GM19239 (cell line): ENCODE results near the gene PWWP2B.
A peak's percentile ranks its signal among the peaks of the same experiment; 100 is the strongest.

Source experiments
- DNase-seq: peaks from one replicate; pipeline ENCODE4 v3.0.0; 2011; ENCODE audit warnings: low spot score; ENCODE audit not compliant: insufficient read length
- FAIRE-seq: peaks from 2 replicates; lab custom pipeline; 2011; peaks lifted over from hg19 to GRCh38; lab: Jason Lieb, UNC

PWWP2B gene

DNA sequence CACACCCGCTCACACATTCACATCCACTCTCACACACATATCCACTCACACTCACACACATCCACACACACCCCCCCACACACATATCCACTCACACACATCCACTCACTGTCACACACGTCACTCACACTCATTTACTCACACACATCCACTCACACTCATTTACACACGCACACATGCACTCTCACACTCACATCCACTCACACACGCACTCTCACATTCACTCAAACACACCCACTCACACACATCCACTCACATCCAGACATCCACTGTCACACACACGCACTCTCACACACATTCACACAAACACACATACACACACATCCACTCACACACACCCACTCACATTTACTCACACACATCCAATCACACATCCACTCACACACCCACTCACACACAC is 18.3 kb downstream of the PWWP2B start:
- DNase-seq (no peak), FAIRE-seq (no peak)

DNA sequence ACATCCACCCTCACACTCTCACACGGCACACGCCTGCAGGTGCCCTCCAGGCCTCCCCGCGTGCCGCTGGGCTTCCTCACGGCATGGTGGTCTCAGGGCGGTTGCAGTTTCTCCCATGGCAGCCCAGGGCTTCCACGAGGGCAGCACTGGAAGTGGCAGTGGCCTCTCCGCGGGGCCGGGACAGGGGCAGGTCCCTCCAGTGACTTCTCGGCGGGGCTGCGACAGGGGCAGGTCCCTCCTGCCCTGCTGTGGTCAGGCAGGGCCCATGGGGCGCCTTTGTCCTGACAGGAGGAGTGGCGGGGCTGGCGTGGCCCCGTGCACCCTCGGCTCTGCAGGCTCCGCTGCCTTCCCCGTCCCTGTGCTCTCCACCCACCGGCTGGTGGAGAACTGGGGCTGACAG is 19.0 kb downstream of the PWWP2B start:
- DNase-seq (no peak), FAIRE-seq (no peak)

DNA sequence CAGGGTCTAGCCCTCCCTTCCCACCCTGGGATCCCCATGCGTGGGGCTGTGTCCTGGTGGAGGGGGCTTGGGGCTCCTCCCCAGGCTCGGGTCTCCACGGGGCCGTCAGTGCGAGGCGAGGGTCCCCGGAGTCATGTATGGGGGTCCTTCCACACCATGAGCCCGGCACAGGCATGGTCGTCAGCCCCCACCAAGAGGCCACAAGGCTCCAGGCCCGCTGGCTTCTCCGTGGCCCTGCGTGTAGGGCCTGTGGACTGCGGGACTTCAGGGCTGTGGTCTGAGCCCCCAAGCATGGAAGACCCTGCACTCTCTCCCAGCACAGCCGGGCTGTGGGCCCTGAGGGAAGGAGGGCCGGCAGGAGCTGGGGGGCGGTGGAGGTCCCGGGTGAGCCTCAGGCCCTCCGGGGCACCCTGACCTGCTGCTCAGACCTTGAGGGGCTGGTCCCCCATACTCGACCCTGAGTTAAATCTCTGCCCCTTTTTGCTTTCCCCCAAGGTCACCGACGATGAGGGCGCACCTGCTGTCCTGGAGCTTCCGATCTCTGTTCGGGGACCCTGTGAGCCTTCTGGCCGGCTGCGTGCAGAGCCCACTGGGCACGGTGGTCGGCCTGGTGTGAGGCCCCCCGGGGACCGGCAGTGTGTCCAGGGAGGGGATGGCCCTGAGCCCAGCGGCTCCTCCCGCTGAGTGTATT is 19.7 kb downstream of the PWWP2B start:
- FAIRE-seq (no peak), DNase-seq (no peak)

DNA sequence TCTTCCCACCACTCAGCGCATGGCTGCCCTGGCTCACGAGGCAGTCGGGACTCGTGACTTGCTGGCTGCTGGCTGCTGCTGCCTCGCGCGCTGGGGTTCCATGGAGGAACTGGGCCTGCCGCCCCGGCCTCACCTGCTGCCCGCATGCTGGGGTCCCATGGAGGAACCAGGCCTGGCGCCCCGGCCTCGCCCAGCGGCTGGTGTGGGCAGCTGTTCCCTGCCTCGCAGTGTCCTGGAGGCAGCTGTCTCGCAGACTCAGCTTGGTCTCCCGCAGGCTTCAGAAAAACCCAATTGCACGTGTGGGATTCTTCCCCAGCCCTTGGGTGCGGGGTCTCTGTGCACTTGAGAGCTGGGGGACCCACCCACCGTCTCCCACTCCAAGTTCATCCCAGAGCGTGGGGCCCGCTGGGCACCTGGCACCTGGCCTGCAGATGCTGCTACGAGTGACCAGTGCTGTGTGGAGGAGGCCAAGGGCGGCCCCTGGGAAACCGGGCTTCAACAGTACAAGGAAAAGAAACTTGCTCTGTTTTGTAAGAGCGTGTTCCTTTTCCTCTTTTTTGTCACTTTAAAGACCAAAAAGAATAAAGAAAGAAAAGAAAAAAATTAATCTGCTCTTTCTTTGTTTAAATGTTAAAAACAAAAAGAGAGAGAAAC is 20.4 kb downstream of the PWWP2B start:
- no peak for FAIRE-seq

DNA sequence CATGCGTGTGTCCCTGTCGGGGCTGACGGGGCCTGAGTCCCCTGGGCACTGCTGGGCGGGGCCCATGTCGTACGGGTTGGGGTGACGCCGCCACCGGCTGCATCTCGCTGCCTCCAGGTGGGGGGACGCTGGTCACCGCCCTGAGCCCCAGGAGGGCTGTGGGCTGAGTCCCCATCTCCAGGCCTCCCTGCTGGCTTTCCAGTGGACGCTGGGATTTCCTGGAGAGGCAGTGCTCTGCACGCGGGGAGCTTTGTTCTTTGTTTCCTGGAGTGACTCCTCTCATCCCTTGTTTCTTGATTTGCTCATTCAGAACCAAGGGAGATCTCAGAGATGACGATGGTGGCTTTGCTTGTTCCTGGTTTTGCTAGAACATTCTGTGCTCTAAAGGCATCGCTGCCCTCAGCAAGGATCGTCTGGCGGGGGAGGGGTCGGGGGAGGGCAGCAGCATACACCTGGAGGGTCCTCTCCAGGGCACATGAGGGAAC is 21.0 kb downstream of the PWWP2B start:
- FAIRE-seq (no peak), DNase-seq (no peak)

More for the DNA sequence above, 20.4 kb downstream of the PWWP2B start:
- DNase-seq: no peak

- FAIRE-seq: no peak
- no peak for DNase-seq
These were observed 21.8 kb downstream of the PWWP2B start for GRCh38 chr10:132418527-132419416.

GRCh38 chr10:132419538-132420468 is 22.8 kb downstream of the PWWP2B start:
- FAIRE-seq: no peak
- no peak for DNase-seq

DNA sequence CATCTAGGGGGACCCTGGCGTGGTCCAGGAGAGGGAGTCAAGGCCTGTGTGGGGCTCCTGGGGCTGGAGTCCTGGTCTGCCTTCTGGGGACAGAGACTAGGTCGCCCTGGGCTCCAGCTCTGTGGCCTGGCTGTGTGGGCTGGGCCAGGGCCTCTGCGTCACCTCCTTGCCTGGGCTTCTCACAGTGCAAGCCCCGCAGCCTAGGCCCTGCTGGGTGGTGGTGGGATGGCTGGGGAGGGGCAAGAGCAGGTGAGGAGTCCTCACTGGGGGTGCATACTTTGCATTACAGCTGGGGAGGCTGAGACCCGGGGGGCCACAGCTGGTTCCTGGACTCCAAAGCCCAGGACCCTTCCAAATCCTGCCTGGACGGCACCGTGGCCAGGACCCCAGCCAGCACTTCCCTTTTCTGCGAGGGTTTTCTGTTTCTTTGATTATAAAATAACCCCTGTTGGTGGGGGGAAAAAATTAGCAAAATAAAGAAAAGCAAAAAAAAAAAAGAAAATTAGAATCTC is 23.5 kb downstream of the PWWP2B start:
- FAIRE-seq (no peak), DNase-seq (no peak)

- DNase-seq: peak; percentile 82
These were observed 24.2 kb downstream of the PWWP2B start for GRCh38 chr10:132420981-132421846.

GRCh38 chr10:132421847-132422751 is 25.1 kb downstream of the PWWP2B start:
- peak; percentile 81 for DNase-seq

More at GRCh38 chr10:132420981-132421846, 24.2 kb downstream of the PWWP2B start:
- peak; percentile 85 for FAIRE-seq

DNA sequence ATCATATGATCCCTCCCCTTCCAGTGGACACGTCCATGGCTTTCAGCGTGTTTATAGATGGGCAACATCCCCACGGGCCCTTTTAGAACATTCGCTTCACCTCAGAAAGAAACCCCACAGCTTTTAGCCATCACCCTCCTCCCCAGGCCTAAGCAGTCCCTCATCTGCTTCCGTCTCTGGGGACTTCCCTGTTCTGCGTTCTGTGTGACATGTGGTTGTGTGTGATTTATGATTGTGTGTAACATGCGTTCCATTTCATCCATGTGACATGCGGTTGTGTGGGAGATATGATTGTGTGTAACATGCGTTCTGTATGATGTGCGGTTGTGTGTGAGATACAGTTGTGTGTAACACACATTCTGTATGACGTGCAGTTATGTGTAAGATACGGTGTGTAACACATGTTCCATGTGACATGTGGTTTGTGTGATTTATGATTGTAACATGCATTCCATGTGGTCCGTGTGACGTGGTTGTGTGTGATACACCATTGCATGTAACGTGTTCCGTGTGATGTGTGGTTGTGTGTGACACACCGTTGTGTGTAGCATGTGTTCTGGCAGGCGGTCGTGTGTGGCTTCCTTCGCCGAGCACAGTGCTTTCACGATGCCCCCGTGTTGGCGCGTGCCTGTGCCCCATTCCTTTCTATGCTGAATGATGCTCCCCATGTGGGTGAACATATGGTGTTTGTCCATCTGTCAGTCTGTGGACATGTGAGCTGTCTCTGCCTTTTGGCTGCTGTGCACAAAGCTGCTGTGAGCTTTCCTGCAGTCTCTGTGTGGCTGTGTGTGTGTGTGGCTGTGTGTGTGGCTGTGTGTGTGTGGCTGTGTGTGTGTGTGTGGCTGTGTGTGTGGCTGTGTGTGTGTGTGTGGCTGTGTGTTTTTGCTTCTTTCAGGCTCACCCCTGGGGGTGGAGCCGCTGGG is 26.2 kb downstream of the PWWP2B start:
- DNase-seq (no peak), FAIRE-seq (no peak)

More at GRCh38 chr10:132421847-132422751, 25.1 kb downstream of the PWWP2B start:
- FAIRE-seq: peak; percentile 89

DNA sequence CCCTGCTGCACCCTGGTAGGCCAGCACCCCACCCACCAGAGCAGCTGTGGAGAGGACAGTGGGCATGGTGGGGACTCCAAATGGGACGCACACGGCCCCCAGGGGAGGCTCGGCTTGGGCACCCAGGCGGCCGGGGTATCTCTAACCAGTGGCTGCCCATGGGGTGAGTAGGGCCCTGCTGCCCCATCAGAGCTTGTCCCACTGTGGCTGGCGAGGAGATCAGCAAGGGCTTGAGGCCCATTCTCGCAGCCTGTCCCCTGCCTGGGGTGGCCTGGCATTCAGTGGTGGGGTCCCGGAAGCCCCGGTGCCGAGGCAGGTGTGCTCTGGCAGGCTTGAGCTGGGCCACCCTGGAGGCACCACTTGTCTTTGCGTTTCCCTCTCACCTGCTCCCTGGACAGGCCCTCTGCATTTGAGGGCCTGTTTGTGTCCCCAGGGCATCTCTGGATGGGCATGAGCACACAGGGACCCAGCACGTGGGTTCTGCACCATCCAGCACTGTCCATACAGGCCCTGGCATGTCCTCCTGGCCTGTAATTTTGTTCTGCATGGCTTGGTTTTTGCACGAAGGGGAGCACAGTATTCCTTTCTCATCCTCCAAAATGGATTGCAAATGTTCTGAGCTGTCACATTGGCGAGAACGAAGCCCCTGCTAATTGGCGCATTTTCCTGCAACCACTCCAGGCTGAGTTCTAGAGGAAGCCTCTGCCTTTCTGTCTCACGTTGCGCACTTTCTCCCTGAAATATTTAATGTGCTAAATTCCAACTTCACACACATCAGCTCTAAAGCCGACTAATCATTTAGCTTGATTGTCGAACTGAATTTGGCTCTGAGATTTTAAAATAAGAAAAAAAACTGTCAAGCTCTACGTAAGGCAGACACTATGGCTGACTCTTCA is 27.2 kb downstream of the PWWP2B start:
- DNase-seq (no peak), FAIRE-seq (no peak)

DNA sequence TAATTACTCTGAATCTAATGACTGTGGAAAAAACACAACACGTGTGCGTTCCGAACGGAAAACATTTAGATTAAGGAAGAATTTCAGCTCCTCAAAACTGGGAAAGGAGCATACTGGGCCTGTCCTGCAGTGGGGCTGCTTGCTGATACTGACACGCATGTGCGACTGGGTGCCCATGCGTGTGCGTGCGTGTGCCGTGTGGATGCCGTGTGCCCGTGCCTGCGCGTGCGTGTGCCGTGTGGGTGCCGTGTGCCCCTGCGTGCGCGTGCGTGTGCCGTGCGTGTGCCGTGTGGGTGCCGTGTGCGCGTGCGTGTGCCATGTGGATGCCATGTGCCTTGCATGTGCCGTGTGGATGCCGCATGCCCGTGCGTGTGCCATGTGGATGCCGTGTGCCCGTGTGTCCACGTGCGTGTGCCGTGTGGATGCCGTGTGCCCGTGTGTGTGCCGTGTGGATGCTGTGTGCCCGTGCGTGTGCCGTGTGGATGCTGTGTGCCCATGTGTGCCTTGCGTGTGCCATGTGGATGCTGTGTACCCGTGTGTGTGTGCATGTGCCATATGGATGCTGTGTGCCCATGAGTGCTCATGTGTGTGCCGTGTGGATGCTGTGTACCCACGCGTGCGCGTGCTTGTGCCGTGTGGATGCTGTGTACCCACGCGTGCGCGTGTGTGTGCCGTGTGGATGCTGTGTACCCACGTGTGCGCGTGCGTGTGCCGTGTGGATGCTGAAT is 28.2 kb downstream of the PWWP2B start:
- DNase-seq (no peak), FAIRE-seq (no peak)

GRCh38 chr10:132425757-132426155 is 28.8 kb downstream of the PWWP2B start:
- no peak for DNase-seq
- no peak for FAIRE-seq
